Mesothelial cell of epicardium (in vitro differentiated cells): ENCODE measurements around the gene MTHFS. TPM values are rescaled to one million over a fixed set of nuclear protein-coding genes. Genes with fewer than 3 reads are reported as not detected.
A peak's percentile ranks its signal among the peaks of the same experiment; 100 is the strongest.

ENCODE experiments used
- DNase-seq, 2 experiments: peaks; one replicate each; pipeline ENCODE4 v3.0.0; 2021; ENCODE audit warnings: low spot score in 2 of 2; ENCODE audit not compliant: unreplicated experiment in 2 of 2
- H3K27ac Mint-ChIP-seq: 2 replicates; pipeline ENCODE4 v1.8.0; 2021; ENCODE audit warnings: mixed read lengths
- H3K27me3 Mint-ChIP-seq: 2 replicates; pipeline ENCODE4 v1.8.0; 2021; ENCODE audit warnings: low read depth, mixed read lengths
- H3K36me3 Mint-ChIP-seq: 2 replicates; pipeline ENCODE4 v1.8.0; 2021; ENCODE audit warnings: mixed read lengths
- H3K4me1 Mint-ChIP-seq: 2 replicates; pipeline ENCODE4 v1.8.0; 2021; ENCODE audit warnings: mixed read lengths
- H3K4me3 Mint-ChIP-seq: 2 replicates; pipeline ENCODE4 v1.8.0; 2021; ENCODE audit warnings: mild to moderate bottlenecking, moderate library complexity, mixed read lengths
- H3K9me3 Mint-ChIP-seq: 2 replicates; pipeline ENCODE4 v1.8.0; 2021; ENCODE audit warnings: mixed read lengths
- total RNA-seq: library from RNA; stranded (reverse); gene quantifications from 3 replicates; pipeline ENCODE4 v1.2.1, GENCODE V29; 2021
- TF ChIP-seq, protein P1 (sequence below): fragments of 200-600 bp; sonication (generic); IDR thresholded peaks from one replicate; pipeline ENCODE4 v1.5.0; 2021; ENCODE audit warnings: antibody characterized with exemption; ENCODE audit not compliant: unreplicated experiment

Gene MTHFS
- total RNA-seq, 1 donor from 2014 or later: 13.7 TPM

DNA sequence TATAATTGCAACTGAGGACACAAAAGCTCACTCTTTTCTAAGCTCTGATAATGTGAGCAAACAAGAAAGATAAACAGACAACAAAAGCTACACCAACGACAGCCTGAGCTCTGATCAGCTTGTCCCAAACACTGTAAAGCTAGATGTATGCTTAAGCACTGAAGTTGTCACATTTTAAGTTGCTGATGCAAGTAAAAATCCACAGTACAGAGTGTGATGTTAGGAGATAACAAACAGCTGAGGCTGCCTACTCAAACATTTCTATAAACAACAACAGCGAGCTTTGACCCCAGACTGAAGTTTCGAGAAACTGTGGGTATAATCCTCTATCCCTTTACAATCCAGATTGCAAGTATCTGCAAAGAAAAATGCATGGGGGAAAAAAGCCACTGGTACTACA is 10.7 kb downstream of the MTHFS start:
- no peaks in the 10 kb centered on the region for H3K9me3 Mint-ChIP-seq
- peaks cover 17% of the 10 kb centered on the region for H3K4me1 Mint-ChIP-seq
- no peaks in the 10 kb centered on the region for H3K27me3 Mint-ChIP-seq
- H3K27ac Mint-ChIP-seq: no peak overlapping the region
- no peak overlapping the region for H3K4me3 Mint-ChIP-seq
- TF ChIP-seq, protein P1, sequence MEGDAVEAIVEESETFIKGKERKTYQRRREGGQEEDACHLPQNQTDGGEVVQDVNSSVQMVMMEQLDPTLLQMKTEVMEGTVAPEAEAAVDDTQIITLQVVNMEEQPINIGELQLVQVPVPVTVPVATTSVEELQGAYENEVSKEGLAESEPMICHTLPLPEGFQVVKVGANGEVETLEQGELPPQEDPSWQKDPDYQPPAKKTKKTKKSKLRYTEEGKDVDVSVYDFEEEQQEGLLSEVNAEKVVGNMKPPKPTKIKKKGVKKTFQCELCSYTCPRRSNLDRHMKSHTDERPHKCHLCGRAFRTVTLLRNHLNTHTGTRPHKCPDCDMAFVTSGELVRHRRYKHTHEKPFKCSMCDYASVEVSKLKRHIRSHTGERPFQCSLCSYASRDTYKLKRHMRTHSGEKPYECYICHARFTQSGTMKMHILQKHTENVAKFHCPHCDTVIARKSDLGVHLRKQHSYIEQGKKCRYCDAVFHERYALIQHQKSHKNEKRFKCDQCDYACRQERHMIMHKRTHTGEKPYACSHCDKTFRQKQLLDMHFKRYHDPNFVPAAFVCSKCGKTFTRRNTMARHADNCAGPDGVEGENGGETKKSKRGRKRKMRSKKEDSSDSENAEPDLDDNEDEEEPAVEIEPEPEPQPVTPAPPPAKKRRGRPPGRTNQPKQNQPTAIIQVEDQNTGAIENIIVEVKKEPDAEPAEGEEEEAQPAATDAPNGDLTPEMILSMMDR: no peak
- peaks cover 43% of the 10 kb centered on the region for H3K36me3 Mint-ChIP-seq
- no peak for DNase-seq

DNA sequence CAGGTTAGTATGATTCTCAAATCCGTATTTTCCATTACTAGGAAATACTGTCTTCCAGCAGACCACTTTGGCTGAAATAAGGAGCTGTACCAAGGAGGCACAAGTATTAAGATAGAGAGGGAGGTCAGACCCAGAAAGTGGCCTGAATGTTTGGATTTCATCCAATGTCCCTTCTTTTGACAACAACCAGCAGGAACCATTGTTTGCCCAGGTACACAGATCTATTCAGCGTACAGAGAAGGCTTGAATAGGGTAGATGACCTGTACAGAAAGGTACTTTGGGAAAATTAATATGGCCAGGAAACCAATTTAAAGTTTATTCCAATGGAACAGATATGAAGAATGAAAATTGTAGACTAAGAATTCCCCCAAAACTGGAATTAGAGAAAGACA is 12.6 kb downstream of the MTHFS start:
- Mint-ChIP-seq H3K27me3 (no peaks in the 10 kb centered on the region), H3K4me3 (no peak overlapping the region), H3K36me3 (peaks cover 53% of the 10 kb centered on the region), H3K4me1 (peaks cover 19% of the 10 kb centered on the region), H3K9me3 (peaks cover 6% of the 10 kb centered on the region), H3K27ac (no peak overlapping the region)
- no peak for DNase-seq
- TF ChIP-seq, protein P1: no peak

DNA sequence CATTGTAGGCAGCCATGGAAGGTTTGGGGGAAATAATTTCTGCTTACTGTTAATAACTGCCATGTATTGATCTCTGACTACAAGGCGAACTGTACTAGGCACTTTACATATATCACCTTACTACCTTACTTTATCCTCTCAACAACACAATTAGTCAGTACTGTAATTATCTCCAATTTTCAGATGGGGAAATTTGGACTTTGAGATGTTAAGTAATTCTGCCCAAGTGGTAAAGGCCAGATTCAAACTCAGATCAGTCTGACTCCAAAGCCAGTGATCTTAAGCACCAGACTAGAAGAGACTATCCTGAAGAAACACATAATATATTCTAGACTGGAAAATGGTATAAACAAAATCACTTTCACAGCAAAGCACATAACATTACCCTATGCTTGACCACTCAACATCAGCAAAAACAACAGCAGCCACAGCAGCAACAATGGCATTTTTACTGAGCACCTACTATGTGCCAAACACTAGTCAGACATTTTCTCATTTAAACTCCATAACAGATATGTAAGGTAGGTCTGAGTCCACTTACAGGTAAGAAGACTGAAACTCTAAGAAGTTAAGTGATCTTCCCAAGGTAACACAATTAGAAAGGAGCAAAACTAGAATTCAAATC is 13.1 kb downstream of the MTHFS start:
- H3K27me3 Mint-ChIP-seq: no peaks in the 10 kb centered on the region
- H3K9me3 Mint-ChIP-seq: peaks cover 9% of the 10 kb centered on the region
- peaks cover 57% of the 10 kb centered on the region for H3K36me3 Mint-ChIP-seq
- no peak overlapping the region for H3K4me3 Mint-ChIP-seq
- no peak overlapping the region for H3K27ac Mint-ChIP-seq
- H3K4me1 Mint-ChIP-seq: peaks cover 19% of the 10 kb centered on the region
- TF ChIP-seq, protein P1: no peak
- no peak for DNase-seq

DNA sequence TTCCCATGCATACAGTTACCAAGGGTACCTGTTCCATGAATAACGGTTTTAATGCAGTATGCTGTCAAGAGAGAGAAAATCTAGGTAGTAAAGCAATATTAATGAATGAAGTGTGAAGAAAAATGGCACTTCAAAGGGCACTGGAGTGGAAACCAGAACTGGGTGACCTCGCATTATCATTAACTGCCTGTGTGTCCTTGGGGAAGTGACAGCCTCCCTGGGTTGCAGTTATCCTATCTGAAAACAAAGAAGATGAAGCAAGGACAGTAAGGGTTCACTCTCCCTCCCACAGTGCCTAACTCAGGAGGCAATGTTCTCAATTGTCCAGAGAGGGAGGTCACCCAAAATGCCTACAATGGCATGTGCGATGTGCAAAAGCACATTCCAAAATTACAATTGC is 15.1 kb downstream of the MTHFS start:
- TF ChIP-seq, protein P1: no peak
- no peak for DNase-seq
- Mint-ChIP-seq H3K4me3 (no peak overlapping the region), H3K27ac (peak overlapping the region; percentile 39), H3K9me3 (peaks cover 24% of the 10 kb centered on the region), H3K27me3 (no peaks in the 10 kb centered on the region), H3K4me1 (peaks cover 16% of the 10 kb centered on the region), H3K36me3 (peaks cover 72% of the 10 kb centered on the region)

DNA sequence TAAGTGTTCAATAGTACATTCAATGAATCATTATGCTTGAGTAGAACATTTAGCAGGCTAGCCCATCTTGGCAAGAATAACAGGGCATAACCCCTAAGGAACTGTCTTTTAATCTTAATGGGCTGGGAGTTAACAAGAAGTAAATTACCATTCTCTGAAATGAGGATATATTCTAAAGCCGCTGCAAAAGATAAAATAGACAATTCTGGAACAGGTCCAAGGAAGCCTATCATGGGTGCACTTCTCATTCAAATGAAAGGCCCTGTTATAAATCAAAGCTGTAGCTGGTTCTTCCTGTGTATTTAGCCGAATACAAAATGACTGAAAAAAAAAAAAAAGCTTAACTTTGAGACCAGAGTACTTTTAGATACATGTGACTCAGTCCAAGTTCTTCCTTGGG is 15.6 kb downstream of the MTHFS start:
- Mint-ChIP-seq H3K4me1 (peaks cover 16% of the 10 kb centered on the region), H3K4me3 (no peak overlapping the region), H3K36me3 (peaks cover 75% of the 10 kb centered on the region), H3K27me3 (no peaks in the 10 kb centered on the region), H3K27ac (peak overlapping the region; percentile 39), H3K9me3 (peaks cover 24% of the 10 kb centered on the region)
- no peak for DNase-seq
- TF ChIP-seq, protein P1: no peak
